HG02870 (cell line): ENCODE data around the gene WDR48.

Experiments used
- ATAC-seq: cut with Tn5 transposase; IDR thresholded peaks from one replicate; pipeline ENCODE4 v1.9.1; 2021; ENCODE audit warnings: mild to moderate bottlenecking, moderate library complexity; ENCODE audit not compliant: unreplicated experiment

Gene WDR48

DNA sequence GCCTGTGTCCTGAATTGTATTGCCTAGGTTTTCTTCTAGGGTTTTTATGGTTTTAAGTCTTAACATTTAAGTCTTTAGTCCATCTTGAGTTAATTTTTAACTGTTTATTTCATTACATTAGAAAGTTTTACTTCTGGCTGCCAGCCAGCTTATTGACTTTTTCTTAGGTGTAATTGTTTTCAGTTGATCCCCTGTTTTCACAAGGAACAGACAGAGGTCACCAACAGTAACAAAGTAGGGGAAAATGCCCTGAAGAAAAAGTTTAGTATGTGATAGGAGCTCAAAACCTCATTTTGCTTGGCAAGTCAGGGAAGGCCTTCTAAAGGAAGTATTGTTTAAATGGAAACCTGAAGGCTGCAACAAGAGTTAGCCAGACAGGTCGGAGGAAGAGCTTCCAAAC lies 10.4 kb downstream of the WDR48 start:
- no peak for ATAC-seq

DNA sequence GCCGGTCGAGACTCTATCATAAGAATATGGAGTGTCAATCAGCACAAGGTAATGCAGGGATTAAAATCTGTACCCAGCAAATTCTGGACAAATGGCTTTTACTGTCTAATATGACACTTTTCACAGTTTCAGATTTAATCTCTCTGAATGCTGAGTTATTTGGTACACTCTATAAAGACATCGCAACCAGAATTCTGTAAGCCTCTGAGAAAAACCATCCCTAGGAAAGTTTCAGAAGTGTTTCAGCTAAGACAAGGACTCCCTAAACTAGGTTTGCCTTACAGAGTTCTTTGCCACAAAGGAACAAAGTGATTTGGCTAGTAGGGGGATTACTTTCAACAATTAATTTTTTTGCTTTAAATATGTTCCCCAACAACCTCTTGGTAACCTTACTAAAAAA lies 11.3 kb downstream of the WDR48 start:
- ATAC-seq: no peak

DNA sequence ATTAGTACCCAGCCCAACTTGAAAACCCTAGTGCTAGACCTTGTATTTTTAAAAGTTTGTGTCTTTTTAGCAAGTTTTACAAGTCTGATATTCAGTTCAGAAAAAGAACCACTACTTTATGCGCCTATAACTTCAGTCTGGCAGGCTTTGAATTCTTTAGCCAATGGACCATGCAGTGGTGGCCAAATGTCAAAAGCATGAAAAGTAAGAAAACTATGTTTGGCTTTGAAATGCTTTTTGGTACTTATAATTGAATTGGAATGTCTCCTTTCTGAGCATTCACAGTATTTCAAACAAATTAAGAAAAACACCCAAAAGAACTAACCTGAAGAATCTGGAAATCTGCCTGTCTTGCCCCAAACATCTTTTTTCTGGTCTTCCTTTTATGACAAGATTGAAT lies 12.8 kb downstream of the WDR48 start:
- ATAC-seq: no peak

DNA sequence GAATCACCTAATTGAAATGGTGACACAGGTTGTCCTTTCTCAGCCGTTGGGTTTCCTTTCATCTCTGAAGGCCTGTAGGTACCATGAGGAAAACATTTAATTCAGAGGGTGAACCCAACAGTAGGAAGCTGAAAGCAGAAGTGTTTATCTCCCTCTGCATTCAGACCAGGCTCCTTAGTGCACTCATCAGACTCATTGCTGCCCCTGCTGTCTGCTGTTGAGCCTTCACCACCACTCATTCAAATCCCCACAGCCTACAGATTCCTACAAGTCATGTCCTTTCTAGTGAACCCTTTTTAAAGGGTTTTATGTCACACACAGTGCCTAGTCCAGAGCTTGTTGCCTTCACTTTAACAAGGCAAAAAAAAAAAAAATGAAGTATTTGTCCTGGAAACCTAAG lies 13.4 kb downstream of the WDR48 start:
- peak; percentile 99 for ATAC-seq

DNA sequence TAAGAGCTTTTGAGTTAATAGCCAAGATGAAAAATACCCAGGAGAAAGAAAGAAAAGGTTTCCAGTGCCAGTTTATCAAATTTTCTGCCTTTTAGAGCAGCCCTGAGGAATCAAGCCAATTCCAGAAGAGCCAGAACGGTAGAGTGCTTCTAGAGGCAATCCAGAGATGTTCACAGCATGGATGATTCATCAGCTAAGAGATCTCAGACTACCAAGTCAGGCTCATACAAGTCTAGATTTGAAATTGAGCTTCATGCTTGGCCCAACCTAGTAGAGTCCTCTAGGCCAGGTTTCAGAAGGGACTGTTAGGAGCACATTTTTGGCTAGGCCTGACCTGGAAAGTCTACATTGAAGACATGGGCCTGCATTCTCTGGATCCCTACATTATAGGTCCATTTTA lies 15.5 kb downstream of the WDR48 start:
- ATAC-seq: no peak

DNA sequence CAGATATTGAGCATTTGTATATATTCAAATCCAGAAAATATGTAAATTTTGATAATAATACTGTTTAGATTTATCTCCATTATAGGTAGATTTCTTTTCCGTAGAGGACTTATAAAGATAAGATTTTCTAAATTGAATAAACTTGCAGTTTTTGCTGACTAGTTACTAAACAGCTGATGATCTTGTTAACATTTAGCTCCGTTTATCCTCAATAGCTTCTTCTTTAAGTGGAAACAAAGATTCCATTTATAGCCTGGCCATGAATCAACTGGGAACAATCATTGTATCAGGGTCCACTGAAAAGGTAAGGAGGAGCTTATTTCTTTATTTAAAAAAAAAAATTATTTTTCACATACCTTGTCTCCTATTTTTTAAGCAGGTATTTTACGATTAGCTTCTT lies 16.7 kb downstream of the WDR48 start:
- ATAC-seq: no peak

DNA sequence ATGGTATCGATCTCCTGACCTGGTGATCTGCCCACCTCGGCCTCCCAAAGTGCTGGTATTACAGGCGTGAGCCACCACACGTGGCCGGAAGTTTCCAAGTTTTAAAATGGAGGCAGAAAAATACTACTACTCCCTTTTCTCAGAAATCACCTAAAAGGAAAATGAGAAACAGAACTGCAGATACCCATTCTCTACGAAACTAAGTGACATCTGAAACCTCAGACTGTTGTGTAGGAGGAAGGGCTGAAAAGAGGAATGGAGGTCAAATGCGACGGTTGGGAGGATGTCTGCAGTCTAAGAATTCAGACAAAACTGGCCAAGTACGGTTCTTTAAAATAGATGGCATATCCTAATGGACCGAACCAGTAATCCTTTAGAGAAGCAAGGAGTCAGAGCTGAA lies 24.1 kb downstream of the WDR48 start:
- ATAC-seq: no peak

DNA sequence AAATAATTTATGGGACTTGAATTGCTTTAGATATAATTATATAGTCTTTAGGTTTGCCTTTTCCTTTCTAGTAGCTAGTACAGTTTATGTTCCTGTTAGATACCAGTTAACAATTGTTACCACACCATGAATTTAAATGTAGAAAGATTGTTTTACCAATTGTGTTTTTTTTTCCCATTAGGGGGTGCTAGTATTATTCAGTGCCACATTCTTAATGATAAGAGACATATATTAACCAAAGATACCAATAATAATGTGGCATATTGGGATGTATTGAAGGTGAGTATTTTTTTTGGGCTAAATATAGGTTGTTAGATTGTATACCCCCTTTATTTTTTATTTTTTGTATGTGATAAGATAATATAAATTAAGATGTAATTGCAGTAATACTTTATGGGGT lies 27.7 kb downstream of the WDR48 start:
- no peak for ATAC-seq

DNA sequence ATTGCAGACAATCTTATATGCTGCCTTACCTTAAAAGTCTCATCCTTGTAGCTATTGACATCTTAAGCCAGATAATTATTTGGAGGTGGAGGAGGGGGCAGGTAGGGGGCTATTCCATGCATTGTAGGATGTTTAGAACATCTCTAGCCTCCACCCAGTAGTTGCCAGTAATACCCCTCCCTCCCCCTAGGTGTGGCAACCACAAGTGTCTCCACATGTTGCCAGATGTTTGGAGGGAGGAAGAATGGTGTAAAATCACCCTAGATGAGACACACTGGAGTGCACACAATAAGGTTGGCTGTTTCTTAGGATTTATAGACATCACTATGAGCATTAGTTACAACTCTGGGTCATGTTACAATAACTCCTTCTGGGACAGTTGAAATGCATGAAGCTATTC lies 28.2 kb downstream of the WDR48 start:
- ATAC-seq: no peak

DNA sequence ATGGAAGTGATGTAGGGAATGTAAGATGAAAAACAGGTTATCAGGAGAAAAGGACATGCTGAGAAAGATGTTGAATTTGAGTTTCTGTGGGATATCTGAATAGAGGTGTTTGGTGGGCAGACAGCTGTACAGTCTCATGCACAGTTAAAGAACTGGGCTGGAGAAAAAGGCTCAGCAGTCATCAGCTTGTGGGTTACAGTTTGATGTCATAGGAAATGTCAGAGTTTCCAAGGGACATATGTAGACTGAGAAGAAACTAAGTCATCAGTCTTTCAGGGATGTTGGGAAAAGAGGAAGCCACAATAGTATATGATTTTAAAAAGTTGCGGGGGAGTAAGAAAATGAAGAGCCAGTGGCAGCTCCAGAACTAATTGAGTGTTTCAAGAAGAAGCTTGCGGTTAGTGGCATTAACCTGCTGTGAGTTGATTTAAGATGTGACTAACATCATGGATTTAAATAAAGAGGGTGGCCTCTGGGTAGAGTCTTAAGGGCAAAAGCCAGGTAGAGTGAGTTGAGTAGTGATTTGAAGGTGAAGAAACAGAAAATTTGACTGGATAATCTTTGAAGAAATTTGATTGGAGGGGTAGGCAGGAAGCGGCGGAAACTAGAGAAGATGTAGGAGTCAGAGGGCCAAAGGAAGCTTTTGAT lies 31.0 kb downstream of the WDR48 start:
- no peak for ATAC-seq

DNA sequence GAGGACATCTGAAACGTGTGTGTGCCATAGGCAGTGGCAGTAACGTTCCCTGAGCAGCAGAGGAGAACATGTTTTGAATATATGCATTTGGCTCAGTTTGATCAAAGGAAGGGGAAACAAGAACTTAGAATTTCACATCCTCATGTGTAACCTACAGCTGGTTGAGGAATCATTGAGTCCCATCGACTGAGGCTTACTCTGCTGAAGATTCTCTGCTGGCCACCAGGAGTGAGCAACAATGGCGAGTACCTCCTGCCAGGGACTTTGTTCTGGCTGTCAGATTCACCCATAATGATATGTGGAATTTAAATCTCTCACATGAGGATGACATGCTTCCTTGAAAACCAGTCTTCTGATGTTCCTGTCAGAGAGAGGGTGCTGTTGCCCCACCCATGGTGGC lies 34.3 kb downstream of the WDR48 start:
- peak; percentile 86 for ATAC-seq

DNA sequence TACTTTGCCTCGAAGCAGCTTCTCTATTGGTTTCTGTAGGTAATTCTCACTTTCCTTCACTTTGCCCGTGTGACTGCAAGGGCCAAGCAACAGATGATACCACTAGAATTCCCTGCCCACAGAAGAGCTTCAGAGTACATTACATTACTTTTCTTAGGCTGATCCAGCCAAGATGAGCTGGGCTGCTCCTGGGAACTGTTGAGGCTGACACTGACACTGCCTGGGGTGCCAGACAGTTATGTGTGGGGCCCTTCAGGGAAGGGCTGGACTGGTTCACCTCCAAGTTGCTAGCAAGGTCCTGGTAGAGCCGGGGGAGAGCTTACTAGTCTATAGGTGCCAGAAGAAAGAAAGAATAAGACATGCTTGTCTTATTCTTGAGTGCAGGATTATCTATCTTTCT lies 36.6 kb downstream of the WDR48 start:
- no peak for ATAC-seq

DNA sequence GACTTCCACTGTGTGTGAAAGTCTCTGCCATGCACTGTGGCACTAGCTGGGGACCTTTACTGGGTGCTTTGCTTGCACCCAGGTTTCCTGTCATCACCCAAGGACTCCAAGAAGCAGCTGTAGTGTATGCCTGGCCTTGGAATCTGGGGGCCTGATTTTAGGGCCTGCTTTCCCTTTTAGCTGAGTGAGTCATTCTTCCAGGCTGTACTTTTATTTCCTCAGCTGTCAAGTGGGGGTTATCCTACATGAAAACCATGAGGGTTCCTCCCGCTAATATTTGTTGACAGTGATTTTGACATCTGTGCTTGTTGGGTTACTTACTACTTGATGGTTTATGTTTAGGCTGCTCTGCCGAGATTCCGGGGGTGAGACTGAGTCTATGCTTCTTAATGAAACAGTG lies 37.1 kb downstream of the WDR48 start:
- ATAC-seq: no peak

DNA sequence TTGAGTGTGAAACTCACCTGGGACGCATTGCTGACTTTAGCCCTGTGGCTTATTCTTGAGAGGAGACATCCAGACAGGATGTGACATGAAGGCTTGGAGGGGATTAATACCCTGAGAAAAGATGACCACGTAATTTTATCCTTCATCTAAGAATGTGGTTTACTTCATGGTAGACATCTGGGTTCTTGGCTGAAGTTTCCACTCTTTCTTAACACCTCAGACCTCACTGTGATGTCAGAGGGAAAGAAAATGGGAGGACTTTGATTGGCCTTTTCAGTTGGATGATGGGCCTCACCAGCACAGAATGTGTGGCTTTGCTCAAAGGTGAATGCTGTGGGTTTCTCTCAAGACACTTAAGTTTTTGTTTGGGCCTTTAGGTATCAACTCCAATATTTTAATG lies 39.1 kb downstream of the WDR48 start:
- ATAC-seq: no peak

DNA sequence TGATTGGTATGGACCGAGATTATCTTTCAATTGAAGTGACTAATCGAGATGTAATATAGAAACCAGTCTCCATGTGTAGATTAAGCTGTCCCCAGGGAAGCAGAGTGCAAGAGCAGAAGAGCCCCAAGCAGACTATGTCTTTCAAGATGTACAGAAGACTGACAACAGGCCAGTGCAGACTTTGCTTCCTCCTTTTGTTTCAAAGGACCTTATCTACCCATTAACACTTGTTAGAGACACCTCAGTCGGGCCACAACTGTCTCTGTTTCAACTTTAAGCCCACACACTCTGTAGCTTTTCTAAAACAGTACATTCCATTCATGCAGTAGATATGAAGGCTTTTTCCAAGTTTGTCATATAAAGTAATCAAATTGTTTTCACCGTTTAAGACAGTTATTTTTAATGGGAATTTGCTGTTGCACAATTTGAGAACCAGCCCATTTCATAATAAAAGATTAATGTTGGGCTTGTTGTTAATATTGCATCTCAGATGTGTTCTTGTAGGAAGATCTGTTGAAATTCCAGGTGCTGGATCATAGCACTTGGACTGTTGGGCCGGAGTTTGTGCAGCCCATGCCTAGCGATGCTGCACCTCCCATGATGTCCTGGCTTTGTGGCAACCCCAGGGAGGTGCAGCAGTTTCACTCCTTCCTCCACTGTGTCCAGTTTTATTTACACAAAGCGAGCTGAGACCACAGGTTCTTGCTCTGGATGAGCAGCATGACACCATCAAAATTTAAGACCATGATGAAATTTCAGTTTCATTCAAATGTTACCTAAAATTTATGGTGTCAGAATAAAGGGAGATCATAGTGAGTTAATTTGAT lies 43.2 kb downstream of the WDR48 start:
- ATAC-seq: no peak

DNA sequence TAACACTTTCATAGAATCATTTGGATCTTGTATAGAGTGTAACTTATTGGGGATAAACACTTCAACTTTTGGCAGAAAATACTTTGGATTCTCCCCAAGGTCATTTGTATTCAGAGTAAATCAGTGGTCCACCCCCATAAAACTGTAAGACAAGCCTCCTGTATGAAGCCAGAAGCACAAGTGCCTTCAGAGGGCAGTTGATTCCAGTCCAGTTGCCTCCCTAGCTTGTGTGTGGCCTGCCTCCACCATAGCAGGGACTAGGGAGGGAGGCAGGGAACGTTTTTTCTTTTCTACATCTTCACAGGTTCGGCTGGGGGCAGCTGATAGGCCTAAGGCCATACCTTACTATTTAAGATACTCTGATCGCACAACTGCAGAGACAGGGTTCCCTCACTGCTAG lies 44.0 kb downstream of the WDR48 start:
- no peak for ATAC-seq

DNA sequence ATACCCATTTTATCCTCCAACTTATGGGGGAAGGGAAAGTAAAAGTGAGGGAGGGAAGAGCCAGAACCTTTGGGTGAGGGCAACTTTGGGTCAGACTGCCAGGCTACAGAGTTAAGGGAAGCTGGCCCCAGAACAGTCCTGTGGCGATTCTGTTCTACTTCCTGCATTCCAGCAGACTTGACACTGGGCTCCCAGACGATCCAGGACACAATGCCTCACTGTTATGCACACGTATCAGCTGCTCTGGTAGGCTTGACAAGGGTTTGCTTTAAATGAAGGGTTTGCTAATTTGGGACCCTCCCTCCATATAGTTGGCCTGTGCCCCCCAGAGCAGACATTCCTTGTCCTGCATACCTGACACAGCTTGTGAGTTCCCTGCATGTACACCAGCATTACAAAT lies 45.0 kb downstream of the WDR48 start:
- ATAC-seq: no peak

DNA sequence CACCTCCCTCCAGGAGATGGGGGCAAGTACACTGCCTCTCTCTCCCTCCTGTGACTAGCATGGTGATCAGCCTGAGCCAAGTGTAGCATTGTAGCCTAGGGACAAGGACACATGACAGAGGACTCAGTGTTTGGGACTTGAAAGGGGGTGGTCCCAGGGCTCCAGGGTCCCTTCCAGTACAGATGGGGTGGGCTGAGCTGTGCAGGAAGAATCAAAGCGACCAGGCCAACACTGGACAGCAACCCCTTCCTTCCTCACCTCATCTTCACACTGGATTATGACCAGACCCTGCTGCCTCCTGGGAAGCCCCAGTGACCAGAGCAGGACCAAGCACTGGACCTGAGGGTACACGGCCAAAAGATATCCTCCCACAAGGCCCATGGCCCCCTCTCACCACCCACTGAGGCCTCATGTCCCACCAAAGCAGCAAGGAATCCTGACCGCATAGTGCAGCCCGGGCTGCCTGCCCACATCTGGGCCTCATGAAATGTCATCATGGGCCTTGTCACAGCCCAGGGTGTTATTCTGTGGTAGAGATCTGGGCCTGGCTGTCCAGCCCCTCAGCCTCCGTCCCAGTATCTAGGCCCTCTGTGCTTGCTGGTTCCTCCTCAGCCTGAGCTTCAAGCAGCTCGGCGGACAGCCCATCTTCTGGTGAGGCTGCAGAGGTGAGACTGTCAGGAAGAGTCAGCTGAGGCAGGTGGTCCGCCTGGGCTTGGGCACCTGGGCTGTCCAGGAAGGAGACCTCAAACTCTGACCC lies 46.1 kb downstream of the WDR48 start:
- ATAC-seq: no peak

DNA sequence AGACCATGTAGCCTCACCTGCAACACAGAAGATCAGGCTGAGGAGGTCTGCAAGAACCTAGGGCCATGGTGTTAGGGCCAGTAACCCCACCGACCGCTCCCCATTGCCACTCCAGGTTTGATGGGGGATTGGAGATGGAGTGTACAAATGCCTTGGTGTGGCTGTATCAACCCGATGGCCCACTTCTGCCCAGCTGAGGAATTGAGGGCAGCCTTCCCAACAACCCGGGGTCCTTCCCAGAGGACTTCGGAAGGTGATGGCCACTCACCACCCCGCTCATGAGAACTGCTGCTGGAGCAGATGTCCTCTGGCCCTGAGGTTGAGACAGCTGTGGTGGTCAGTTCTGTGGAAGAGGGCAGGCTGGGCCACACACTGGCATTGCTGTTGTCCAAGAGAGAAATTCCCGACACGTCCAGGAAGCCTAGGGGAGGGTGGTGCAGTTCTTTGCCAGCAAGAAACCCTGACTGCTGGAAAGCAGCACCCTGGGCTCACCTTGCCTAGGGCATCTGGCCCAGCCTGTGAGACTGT lies 46.7 kb downstream of the WDR48 start:
- ATAC-seq: no peak

DNA sequence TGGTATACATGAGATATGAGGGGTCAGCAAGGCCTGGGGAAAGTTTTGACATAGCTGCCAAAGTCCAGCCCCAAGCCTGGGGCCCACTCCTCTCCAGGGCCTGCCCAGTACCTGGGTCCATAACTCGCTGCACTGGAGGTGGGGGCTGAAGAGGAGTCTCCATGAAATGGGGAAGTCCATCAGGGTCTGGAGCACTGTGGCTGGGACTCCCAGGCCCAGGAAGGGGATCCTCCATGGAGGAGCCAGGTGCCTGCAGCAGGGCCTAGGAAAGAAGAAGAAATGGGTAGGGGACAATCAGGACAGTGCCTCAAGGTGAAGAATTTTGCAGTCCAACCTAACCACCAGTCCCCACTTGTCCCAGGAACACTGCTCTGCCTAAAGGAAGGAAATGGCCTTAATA lies 47.4 kb downstream of the WDR48 start:
- ATAC-seq: no peak

DNA sequence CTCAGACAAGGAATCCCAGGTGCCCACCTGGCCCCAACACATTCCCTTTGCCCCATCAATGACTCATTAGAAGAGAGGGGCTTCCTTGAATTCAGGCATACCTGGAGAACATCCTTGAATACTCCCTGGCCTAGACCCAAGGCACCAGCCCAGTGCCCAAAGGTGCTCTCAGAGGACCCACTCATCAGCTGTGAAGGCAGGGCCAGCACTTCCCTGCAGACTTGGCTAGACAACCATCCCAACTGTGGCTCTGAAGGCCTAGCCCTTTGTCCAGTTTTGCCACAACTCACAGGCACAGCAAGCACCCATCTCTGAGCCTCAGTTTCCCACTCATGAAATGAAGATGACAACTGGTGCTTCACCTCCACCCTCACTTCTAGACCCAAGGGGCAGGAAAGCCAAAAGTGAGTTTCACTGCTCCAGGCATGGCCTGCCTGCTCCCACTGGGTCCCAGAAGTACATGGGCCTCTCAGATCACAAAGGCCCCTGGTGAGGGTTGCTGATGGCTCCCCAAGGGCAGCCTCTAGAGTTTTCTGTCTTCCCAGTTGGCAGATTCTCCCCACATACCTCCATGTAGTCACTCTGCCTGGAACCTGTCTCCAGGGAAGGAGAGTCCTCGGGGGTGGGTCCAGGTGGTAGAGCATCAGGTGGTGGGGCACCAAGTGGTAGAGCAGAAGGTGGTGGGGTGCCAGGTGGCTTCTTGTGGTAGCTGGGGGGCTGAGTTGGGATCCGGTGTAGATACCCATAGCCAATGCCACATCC lies 48.1 kb downstream of the WDR48 start:
- no peak for ATAC-seq
